H9 (cell line): ENCODE measurements around the gene PATL2. TPM values are rescaled to one million over a fixed set of nuclear protein-coding genes. Genes with fewer than 3 reads are reported as not detected.

Experiments used
- DNase-seq: peaks from one replicate; pipeline ENCODE4 v3.0.0-alpha.2; 2017
- H2AFZ ChIP-seq: one replicate; pipeline ENCODE4 v1.6.1; 2013; ENCODE audit warnings: mild to moderate bottlenecking, low read length, control low read depth, moderate library complexity
- H2AK5ac ChIP-seq: 2 replicates; pipeline ENCODE4 v1.6.1; 2013; ENCODE audit warnings: low read length, control low read depth, mixed read lengths; ENCODE audit not compliant: insufficient read length
- H2BK120ac ChIP-seq: one replicate; pipeline ENCODE4 v1.6.1; 2013; ENCODE audit warnings: low read depth, mild to moderate bottlenecking, low read length, control low read depth, inconsistent platforms; ENCODE audit not compliant: poor library complexity, severe bottlenecking
- H2BK12ac ChIP-seq: 2 replicates; pipeline ENCODE4 v1.6.1; 2013; ENCODE audit warnings: low read length, control low read depth, mixed read lengths, low read depth; ENCODE audit not compliant: insufficient read length
- H2BK15ac ChIP-seq: 2 replicates; pipeline ENCODE4 v1.6.1; 2013; ENCODE audit warnings: low read depth, low read length, control low read depth
- H2BK20ac ChIP-seq: one replicate; pipeline ENCODE4 v1.6.1; 2013; ENCODE audit warnings: low read depth, mild to moderate bottlenecking, low read length, control low read depth, inconsistent platforms; ENCODE audit not compliant: poor library complexity, severe bottlenecking
- H2BK5ac ChIP-seq: 2 replicates; pipeline ENCODE4 v1.6.1; 2013; ENCODE audit warnings: low read length, control low read depth, mixed read lengths; ENCODE audit not compliant: insufficient read length
- H3K14ac ChIP-seq: 2 replicates; pipeline ENCODE4 v1.6.1; 2013; ENCODE audit warnings: low read length, control low read depth; ENCODE audit not compliant: insufficient read depth
- H3K18ac ChIP-seq: 2 replicates; pipeline ENCODE4 v1.6.1; 2013; ENCODE audit warnings: low read depth, mild to moderate bottlenecking, mixed read lengths, low read length, control low read depth; ENCODE audit not compliant: insufficient read length
- H3K23ac ChIP-seq: 2 replicates; pipeline ENCODE4 v1.6.1; 2013; ENCODE audit warnings: low read length, control low read depth, mixed read lengths, low read depth; ENCODE audit not compliant: insufficient read length
- H3K23me2 ChIP-seq: 2 replicates; pipeline ENCODE4 v1.6.1; 2013; ENCODE audit warnings: low read depth, mild to moderate bottlenecking, mixed read lengths, low read length, control low read depth; ENCODE audit not compliant: insufficient read length, poor library complexity, severe bottlenecking
- H3K27ac ChIP-seq: 2 replicates; pipeline ENCODE4 v1.5.1; 2013; ENCODE audit warnings: low read length, control low read depth, mixed read lengths, low read depth; ENCODE audit not compliant: insufficient read length
- H3K27me3 ChIP-seq: 2 replicates; pipeline ENCODE4 v1.6.1; 2013; ENCODE audit warnings: low read length, control low read depth, inconsistent platforms; ENCODE audit not compliant: insufficient read depth
- H3K4ac ChIP-seq: 2 replicates; pipeline ENCODE4 v1.6.1; 2013; ENCODE audit warnings: low read depth, mild to moderate bottlenecking, control low read depth, inconsistent platforms, low read length, moderate library complexity
- H3K4me1 ChIP-seq: 2 replicates; pipeline ENCODE4 v1.6.1; 2013; ENCODE audit warnings: low read length, control low read depth, inconsistent platforms; ENCODE audit not compliant: insufficient read depth
- H3K4me2 ChIP-seq: 2 replicates; pipeline ENCODE4 v1.6.1; 2013; ENCODE audit warnings: low read length, control low read depth, mixed read lengths; ENCODE audit not compliant: insufficient read length, insufficient read depth
- H3K56ac ChIP-seq: 2 replicates; pipeline ENCODE4 v1.6.1; 2013; ENCODE audit warnings: low read depth, mild to moderate bottlenecking, mixed read lengths, low read length, control low read depth; ENCODE audit not compliant: insufficient read length
- H3K79me1 ChIP-seq: 2 replicates; pipeline ENCODE4 v1.6.1; 2013; ENCODE audit warnings: low read depth, mild to moderate bottlenecking, moderate library complexity, low read length, control low read depth, inconsistent platforms; ENCODE audit not compliant: insufficient read depth, poor library complexity, severe bottlenecking
- H3K79me2 ChIP-seq: 2 replicates; pipeline ENCODE4 v1.6.1; 2013; ENCODE audit warnings: low read length, control low read depth, inconsistent platforms; ENCODE audit not compliant: insufficient read depth
- H3K9ac ChIP-seq: 2 replicates; pipeline ENCODE4 v1.6.1; 2013; ENCODE audit warnings: low read length, control low read depth, mixed read lengths; ENCODE audit not compliant: insufficient read length; ENCODE audit errors: extremely low read depth
- H3K9me3 ChIP-seq: one replicate; pipeline ENCODE4 v1.6.1; 2013; ENCODE audit warnings: low read depth, low read length, inconsistent platforms; ENCODE audit not compliant: control insufficient read depth
- H3T11ph ChIP-seq: one replicate; pipeline ENCODE4 v1.6.1; 2013; ENCODE audit warnings: mild to moderate bottlenecking, low read length, control low read depth, inconsistent platforms
- H4K20me1 ChIP-seq: one replicate; pipeline ENCODE4 v1.6.1; 2013; ENCODE audit not compliant: control insufficient read depth, insufficient read length, insufficient read depth
- H4K5ac ChIP-seq: 2 replicates; pipeline ENCODE4 v1.6.1; 2013; ENCODE audit warnings: low read depth, mild to moderate bottlenecking, mixed read lengths, low read length, control low read depth; ENCODE audit not compliant: insufficient read length
- H4K8ac ChIP-seq: replicated peaks from 2 replicates; pipeline ENCODE4 v1.6.1; 2013; ENCODE audit warnings: low read length, control low read depth, mixed read lengths, low read depth; ENCODE audit not compliant: insufficient read length
- H4K91ac ChIP-seq: 2 replicates; pipeline ENCODE4 v1.6.1; 2013; ENCODE audit warnings: low read depth, mild to moderate bottlenecking, moderate library complexity, mixed read lengths, low read length, control low read depth; ENCODE audit not compliant: insufficient read length
- H3K27ac Mint-ChIP-seq, 3 experiments: 2 replicates in 2 of 3; 3 replicates in 1 of 3; pipeline ENCODE4 v1.8.0; 2020 to 2021; ENCODE audit warnings: mixed read lengths in 3 of 3, mild to moderate bottlenecking in 1 of 3, moderate library complexity in 1 of 3
- H3K27me3 Mint-ChIP-seq: 2 replicates; pipeline ENCODE4 v1.8.0; 2021; ENCODE audit warnings: low read depth, mild to moderate bottlenecking, moderate library complexity, mixed read lengths
- H3K36me3 Mint-ChIP-seq, 3 experiments: 2 replicates in 2 of 3; 3 replicates in 1 of 3; pipeline ENCODE4 v1.8.0; 2020 to 2021; ENCODE audit warnings: low read depth in 3 of 3, mixed read lengths in 3 of 3; ENCODE audit not compliant: insufficient read depth in 1 of 3
- H3K4me1 Mint-ChIP-seq, 2 experiments: 2 replicates each; pipeline ENCODE4 v1.8.0; 2020; ENCODE audit warnings: mixed read lengths in 2 of 2
- H3K4me3 Mint-ChIP-seq, 2 experiments: 2 replicates in 1 of 2; 3 replicates in 1 of 2; pipeline ENCODE4 v1.8.0; 2020 to 2021; ENCODE audit warnings: mild to moderate bottlenecking in 2 of 2, mixed read lengths in 2 of 2, moderate library complexity in 1 of 2
- H3K9me3 Mint-ChIP-seq, 2 experiments: 2 replicates in 1 of 2; 3 replicates in 1 of 2; pipeline ENCODE4 v1.8.0; 2020; ENCODE audit warnings: mild to moderate bottlenecking in 2 of 2, mixed read lengths in 2 of 2, moderate library complexity in 1 of 2
- WGBS: extraction: QIAGEN DNeasy Blood & Tissue Kit; methylation state at CpG from one replicate; pipeline ENCODE4 v1.1.7; 2013; ENCODE audit warnings: missing lambda C conversion rate, low lambda C conversion rate, mixed read lengths; ENCODE audit not compliant: insufficient read length; ENCODE audit errors: extremely low coverage; 5-methylcytosine and 5-hydroxymethylcytosine counted together
- total RNA-seq: library from RNA; stranded (reverse); gene quantifications from 2 replicates; pipeline ENCODE4 v1.2.1, GENCODE V29; 2021
- TF ChIP-seq, protein P1 (sequence below): fragments of 200-600 bp; sonication (generic); conservative IDR thresholded peaks from 3 replicates; pipeline ENCODE4 v1.8.0; 2021; ENCODE audit warnings: antibody characterized with exemption, mild to moderate bottlenecking

PATL2 gene
- total RNA-seq, 1 experiment from 2014 or later = 0.46 TPM

DNA sequence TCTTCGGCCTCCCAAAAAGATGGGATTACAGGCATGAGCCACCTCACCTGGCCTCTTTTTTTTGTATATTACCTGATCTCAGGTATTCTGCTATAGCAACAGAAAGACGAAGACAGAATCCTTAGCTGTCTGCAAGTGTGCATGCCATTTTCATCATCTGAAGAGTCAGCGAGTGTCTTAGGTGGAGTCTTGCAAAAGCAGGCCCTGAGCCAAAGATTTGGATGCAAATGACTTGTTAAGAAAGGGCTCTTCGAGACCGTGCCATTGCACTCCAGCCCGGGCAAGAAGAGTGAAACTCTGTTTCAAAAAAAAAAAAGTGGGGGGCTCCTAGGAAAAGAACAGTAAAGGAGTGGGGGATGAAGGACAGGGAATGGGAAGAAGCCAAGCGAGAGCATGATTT lies 15.0 kb upstream of the PATL2 start:
- Histone ChIP-seq H3K14ac (peak overlapping the region; percentile 31; the same call in 1 of the 2 replicates), H2BK5ac (peak overlapping the region; percentile 80), H3K79me2 (no peaks in the 10 kb centered on the region), H2BK120ac (no peak overlapping the region), H3K23me2 (peaks cover 7% of the 10 kb centered on the region), H4K5ac (peak overlapping the region; percentile 9), H3K27ac (peak overlapping the region; percentile 32), H3K79me1 (no peaks in the 10 kb centered on the region), H2AFZ (peak overlapping the region; percentile 44), H2BK15ac (no peak overlapping the region), H4K20me1 (no peaks in the 10 kb centered on the region), H2BK20ac (no peak overlapping the region), H2BK12ac (no peak overlapping the region), H4K91ac (no peak overlapping the region), H3K4me2 (no peak overlapping the region), H3K56ac (no peak overlapping the region), H2AK5ac (no peak overlapping the region), H3K9me3 (no peaks in the 10 kb centered on the region), H3K27me3 (no peaks in the 10 kb centered on the region), H3K23ac (no peak overlapping the region), H3K4me1 (peaks cover 3% of the 10 kb centered on the region; the same call in 1 of the 2 replicates), H3K9ac (no peak overlapping the region), H3K4ac (no peak overlapping the region; the same call in 1 of the 2 replicates), H3K18ac (no peak overlapping the region), H3T11ph (no peak overlapping the region), H4K8ac (peak overlapping the region; percentile 92)
- no peak for DNase-seq
- TF ChIP-seq, protein P1, sequence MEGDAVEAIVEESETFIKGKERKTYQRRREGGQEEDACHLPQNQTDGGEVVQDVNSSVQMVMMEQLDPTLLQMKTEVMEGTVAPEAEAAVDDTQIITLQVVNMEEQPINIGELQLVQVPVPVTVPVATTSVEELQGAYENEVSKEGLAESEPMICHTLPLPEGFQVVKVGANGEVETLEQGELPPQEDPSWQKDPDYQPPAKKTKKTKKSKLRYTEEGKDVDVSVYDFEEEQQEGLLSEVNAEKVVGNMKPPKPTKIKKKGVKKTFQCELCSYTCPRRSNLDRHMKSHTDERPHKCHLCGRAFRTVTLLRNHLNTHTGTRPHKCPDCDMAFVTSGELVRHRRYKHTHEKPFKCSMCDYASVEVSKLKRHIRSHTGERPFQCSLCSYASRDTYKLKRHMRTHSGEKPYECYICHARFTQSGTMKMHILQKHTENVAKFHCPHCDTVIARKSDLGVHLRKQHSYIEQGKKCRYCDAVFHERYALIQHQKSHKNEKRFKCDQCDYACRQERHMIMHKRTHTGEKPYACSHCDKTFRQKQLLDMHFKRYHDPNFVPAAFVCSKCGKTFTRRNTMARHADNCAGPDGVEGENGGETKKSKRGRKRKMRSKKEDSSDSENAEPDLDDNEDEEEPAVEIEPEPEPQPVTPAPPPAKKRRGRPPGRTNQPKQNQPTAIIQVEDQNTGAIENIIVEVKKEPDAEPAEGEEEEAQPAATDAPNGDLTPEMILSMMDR = no peak
- H3K9me3 Mint-ChIP-seq = no peaks in the 10 kb centered on the region
- no peaks in the 10 kb centered on the region for H3K36me3 Mint-ChIP-seq
- peak overlapping the region in 2 of 3 experiments; percentile 78 to 94; a peak in 5 of 7 replicates for H3K27ac Mint-ChIP-seq
- no CpG with 5 or more reads among the region's 7 CpGs for WGBS
- peaks cover 15 to 21% of the 10 kb centered on the region in 2 experiments for H3K4me1 Mint-ChIP-seq
- H3K27me3 Mint-ChIP-seq = no peaks in the 10 kb centered on the region
- peak overlapping the region in 1 of 2 experiments; percentile 13; a peak in 3 of 5 replicates for H3K4me3 Mint-ChIP-seq
